GM13977 (cell line): ENCODE data around the gene DHRSX.

ENCODE experiments used
- DNase-seq: peaks from one replicate; pipeline ENCODE4 v3.0.0; 2012; ENCODE audit warnings: low spot score
- in situ Hi-C: fragments of 300-500 bp; cut with MboI; formaldehyde crosslinking; loops from one replicate; pipeline ENCODE4 v1.12.0; 2022; ENCODE audit warnings: low sequenced_read_pairs, low pct_unique_long_range_greater_than_20kb, mixed read lengths, inconsistent platforms; ENCODE audit not compliant: unreplicated experiment
- TF ChIP-seq, protein P1 (sequence below): IDR thresholded peaks from 2 replicates; pipeline ENCODE4 v1.5.1; 2012; ENCODE audit warnings: mild to moderate bottlenecking, control low read depth; ENCODE audit not compliant: insufficient read depth; ENCODE audit errors: extremely low read depth, missing control alignments

Gene DHRSX

GRCh38 chrX:2348211-2348610, 152.6 kb downstream of the DHRSX start:
- TF ChIP-seq, protein P1, sequence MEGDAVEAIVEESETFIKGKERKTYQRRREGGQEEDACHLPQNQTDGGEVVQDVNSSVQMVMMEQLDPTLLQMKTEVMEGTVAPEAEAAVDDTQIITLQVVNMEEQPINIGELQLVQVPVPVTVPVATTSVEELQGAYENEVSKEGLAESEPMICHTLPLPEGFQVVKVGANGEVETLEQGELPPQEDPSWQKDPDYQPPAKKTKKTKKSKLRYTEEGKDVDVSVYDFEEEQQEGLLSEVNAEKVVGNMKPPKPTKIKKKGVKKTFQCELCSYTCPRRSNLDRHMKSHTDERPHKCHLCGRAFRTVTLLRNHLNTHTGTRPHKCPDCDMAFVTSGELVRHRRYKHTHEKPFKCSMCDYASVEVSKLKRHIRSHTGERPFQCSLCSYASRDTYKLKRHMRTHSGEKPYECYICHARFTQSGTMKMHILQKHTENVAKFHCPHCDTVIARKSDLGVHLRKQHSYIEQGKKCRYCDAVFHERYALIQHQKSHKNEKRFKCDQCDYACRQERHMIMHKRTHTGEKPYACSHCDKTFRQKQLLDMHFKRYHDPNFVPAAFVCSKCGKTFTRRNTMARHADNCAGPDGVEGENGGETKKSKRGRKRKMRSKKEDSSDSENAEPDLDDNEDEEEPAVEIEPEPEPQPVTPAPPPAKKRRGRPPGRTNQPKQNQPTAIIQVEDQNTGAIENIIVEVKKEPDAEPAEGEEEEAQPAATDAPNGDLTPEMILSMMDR, result no peak
- DNase-seq, result no peak
- in situ Hi-C loops, result no loop called here

GRCh38 chrX:2346158-2346557, 154.6 kb downstream of the DHRSX start:
- no peak for DNase-seq
- in situ Hi-C loops, result no loop called here
- TF ChIP-seq, protein P1, result no peak

DNA sequence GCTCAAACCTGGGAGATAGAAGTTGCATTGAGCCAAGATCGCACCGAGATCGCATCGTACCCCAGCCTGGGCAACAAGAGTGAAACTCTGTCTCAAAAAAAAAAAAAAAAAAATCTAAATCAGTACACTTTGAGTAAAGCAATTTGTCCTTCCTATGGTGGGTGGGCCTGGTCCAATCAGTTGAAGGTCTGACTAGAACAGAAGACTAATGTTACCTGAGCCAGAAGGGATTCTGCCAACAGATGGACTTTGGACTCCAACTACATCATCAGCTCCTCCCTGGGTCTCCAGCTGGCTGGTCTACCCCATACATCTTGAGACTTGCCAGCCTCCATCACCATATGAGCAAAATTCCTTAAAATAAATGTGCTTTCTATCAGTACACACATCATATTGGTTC, 155.2 kb downstream of the DHRSX start:
- in situ Hi-C loops, result no loop called here
- TF ChIP-seq, protein P1, result no peak
- DNase-seq, result no peak

GRCh38 chrX:2343413-2343812, 157.4 kb downstream of the DHRSX start:
- in situ Hi-C loops, result no loop called here
- DNase-seq, result no peak
- TF ChIP-seq, protein P1, result no peak

DNA sequence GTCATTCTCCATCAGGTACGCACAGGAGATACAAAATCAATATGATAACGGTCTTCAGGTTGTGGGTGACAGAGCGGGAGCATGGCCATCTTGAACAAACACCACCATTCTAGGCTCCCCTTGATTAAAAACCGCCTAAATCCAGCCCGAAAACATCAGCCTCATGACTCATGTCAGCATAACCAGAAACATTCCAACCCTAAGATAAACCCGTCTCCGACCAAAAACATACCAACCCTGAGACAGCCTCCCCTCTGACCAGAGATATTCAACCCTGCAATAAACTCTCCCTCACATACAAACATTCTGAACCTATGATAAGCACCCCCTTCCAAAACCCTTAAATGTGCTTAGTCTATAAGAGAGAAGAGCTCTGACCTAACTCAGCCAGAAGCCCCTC, 157.9 kb downstream of the DHRSX start:
- no peak for DNase-seq
- TF ChIP-seq, protein P1, result no peak
- in situ Hi-C loops, result no loop called here

GRCh38 chrX:2342281-2342688, 158.5 kb downstream of the DHRSX start:
- in situ Hi-C loops, result no loop called here

More at GRCh38 chrX:2342281-2342688, 158.5 kb downstream of the DHRSX start:
- TF ChIP-seq, protein P1, result no peak
- no peak for DNase-seq
